HG02588 (cell line): ENCODE measurements around the gene PKP4.

ENCODE experiments used
- ATAC-seq: cut with Tn5 transposase; IDR thresholded peaks from one replicate; pipeline ENCODE4 v1.9.1; 2021; ENCODE audit warnings: mild to moderate bottlenecking, moderate library complexity; ENCODE audit not compliant: unreplicated experiment

The PKP4 gene

GRCh38 chr2:158579928-158580327 lies 123.2 kb downstream of the PKP4 start:
- no peak for ATAC-seq

GRCh38 chr2:158580760-158581159 lies 124.0 kb downstream of the PKP4 start:
- no peak for ATAC-seq

DNA sequence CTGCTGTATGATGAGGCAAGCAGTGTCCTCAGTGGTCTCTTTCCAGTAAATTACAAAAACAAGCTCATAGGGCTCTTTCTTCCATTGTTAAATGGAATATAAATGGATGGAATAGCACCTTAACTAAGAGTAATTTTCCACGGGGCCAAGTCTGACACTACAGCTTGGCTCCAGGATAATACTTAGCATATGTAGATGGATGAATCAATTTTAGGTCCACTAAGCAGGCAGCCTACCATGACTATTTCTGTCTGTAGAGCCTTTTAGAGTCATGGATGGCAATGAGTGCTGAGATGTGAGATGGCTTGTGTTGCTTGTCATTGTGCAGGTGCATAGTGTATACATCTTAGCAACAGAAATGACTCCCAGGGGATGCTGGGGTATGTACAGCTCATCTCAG lies 125.9 kb downstream of the PKP4 start:
- ATAC-seq: no peak

GRCh38 chr2:158583923-158584322 lies 127.2 kb downstream of the PKP4 start:
- ATAC-seq: no peak

DNA sequence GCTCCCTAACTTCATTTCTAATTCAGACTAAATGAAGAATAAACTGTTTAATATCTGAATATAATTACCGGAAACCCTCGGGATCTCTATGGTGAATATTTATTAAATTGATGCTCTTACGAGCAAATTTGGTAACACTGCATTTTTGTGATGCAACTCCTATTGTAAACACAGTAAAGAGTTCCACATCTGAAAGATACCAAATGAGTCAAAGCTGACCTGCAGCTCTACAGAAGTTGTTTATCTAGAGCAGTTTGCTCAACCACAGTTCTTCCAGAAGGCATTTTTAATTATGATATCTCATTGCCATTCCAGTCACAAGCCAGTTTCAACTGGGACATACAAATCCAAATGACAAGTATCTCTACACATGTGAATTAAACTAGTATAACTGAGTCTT lies 129.7 kb downstream of the PKP4 start:
- ATAC-seq: no peak

- ATAC-seq: no peak
These were observed 132.6 kb downstream of the PKP4 start for GRCh38 chr2:158589303-158589702.

DNA sequence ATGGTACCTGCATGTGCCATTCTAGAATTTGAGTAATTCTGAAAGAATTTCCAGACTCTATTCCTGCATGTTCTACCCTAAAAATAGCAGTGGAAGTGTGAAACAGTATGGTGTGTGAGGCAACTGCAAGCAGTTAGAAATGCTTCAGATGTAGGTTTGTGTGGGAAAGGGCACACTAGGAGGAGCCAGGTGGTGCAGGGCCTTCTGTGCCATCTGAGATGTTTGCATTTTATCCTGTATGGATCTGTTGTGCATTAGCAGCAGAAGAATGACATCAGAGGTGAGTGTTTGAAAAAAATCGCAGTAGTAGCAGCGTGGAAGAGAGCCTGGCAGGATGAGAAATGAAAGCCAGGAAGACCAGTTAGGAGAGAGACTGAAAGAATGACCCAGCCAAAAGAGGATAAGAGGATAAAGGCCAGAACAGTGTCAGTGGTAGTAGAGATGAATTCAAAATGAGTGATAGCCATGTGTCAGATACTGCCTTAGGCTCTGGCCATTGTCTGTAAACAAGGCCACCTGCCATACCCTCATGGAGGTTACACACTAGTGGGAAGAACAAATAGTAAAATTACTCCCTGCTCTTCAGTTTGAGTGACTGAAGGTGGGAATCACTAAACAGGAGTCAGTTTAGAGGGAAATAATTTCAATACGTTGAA lies 142.2 kb downstream of the PKP4 start:
- ATAC-seq: no peak

GRCh38 chr2:158599609-158600008 lies 142.9 kb downstream of the PKP4 start:
- ATAC-seq: no peak

GRCh38 chr2:158600155-158600802 lies 143.5 kb downstream of the PKP4 start:
- no peak for ATAC-seq

- no peak for ATAC-seq
These were observed 145.3 kb downstream of the PKP4 start for GRCh38 chr2:158602027-158602426.

DNA sequence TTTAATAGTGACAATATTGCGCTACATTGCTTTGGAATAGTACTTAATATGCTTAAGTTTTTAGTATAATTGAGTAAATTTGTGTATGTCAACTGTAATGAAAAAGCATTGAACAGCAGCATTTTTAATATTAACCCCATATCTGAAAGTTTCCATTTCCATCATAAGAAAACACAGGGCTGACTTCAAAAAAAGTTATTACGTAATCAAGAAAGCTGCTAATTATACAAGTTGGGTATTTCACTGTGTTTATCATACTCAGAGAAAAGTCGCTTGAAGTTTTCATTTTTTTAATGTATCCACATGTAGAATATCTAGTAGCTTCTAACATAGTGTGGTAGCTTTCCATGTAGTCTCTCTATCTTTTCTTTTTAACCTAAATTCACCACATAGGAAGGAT lies 146.5 kb downstream of the PKP4 start:
- ATAC-seq: no peak

GRCh38 chr2:158603986-158604385 lies 147.2 kb downstream of the PKP4 start:
- ATAC-seq: no peak

DNA sequence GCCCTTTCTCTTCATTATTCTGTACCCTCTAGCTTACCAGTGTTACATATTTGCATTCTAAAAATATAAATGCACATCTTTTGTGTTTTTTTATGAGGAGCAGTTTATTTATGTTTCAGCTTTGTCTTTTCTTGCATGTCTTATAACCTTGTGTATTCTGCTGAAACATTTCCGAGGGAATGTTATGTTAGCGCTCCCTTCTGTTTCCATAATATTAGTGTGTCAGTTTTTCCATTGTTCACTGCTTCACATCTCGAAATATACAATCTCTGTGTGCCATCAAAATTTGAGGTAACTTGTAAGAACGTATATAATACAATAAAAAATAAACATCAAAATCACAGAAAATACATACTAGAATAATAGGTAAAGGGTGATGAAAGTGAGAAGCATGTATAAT lies 153.3 kb downstream of the PKP4 start:
- no peak for ATAC-seq

DNA sequence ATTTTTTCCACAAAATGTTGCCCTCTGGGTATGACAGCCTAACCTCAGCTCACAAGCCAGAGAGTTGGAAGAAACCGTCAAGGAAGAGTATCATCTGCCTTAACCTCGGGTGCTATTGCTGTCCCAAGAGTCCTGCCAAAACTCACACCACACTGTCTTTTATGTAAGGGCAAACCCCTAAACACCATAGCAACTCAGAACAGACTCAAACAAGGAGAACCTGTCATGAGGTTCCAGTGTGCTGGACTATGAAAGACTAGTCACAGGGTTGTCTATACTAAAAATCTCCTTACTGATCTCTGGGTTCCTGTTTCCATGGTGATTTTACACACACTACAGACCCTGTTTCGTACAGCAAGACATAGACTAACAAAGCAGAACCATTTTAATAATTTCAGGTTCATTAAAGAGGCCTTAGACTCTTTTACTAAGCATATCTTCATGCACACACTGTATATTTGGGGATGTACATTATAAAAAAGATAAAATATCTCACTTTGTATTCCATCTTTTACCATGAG lies 159.8 kb downstream of the PKP4 start:
- no peak for ATAC-seq

DNA sequence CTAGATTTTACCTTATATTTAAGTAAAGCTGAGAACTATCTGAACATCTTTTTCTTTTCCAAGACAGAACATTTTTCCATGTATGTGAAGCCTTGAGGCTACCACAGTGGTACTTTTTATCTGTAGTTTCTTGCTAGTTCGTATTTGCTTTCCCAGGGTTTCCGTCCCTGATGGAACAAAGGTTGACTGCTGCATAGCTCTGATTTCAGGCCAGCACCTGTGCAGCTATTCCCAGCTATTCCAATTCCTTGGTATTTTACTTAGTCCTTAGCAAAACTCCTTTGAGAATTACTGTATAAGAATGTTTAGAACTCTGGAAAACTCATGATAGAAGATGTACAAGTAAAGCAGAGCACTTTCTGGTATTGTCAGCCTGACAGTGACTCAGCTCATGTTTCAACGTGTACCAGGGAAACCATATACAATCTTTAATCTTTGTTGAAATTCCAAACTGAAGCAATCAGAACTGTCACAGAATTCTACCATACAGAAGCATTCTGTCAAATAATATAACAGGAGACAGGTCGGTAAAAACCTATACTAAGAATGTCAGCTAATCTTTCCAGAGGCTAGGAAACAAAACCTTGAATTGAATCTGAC lies 162.2 kb downstream of the PKP4 start:
- ATAC-seq: no peak

DNA sequence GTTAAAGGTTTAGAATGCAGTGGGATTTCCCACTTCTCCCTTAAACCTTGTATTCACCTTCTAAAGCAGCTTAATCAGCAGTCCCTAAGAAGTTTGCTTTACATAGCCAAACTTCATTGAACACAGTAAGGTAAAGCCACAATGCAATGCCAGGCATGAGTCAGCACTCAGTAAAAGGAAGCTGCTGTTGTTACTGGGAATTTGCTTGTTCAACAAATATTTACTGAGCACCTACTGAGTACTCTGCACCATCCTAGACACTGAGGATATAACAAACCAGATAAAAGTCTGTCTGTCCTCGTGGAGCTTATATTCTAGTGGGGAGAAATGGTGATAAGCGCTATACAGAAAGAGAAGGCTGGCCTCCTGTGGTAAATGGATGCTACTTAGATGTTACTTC lies 162.7 kb downstream of the PKP4 start:
- no peak for ATAC-seq

DNA sequence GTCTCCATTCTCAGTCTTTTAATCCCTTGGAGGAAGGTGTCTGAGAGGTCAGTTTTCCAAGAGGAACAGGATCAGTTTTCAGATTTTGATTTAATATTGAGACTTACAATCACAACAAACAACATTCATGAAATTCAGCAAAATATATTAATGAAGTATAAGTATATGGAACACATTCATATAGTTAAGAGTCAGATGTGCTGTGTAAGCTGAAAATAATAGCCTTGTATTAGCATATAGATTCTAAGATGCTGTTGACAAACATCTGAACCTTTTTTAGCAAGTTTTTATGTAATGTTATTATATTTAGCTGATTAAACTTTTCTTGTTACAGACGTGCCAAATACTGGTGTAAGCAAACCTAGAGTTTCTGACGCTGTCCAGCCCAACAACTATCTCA lies 163.9 kb downstream of the PKP4 start:
- no peak for ATAC-seq

GRCh38 chr2:158624071-158624667 lies 167.4 kb downstream of the PKP4 start:
- no peak for ATAC-seq

GRCh38 chr2:158624961-158625360 lies 168.2 kb downstream of the PKP4 start:
- ATAC-seq: no peak

- ATAC-seq: no peak
These were observed 172.4 kb downstream of the PKP4 start for GRCh38 chr2:158629116-158629515.

- ATAC-seq: no peak
These were observed 176.5 kb downstream of the PKP4 start for GRCh38 chr2:158633261-158633660.

DNA sequence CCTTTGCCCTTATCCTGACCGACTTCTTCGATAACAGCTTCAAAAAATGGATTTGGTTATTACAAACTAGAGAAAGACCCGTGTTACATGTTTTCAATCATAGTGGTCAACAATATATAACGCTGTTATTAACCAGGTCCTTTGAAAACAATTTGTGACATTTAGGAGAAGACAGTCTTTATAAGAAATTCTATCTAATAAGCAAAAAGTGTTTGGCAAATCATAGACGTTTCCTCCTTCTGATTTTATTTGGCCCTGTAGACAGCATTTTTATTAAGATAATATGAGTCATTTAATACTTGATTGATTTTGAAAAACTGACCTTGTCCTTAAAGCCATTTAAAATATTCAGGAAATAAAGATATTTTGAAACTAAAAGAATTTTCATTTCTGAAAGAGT lies 177.9 kb downstream of the PKP4 start:
- no peak for ATAC-seq
